Tibial nerve (tissue), 3 donors: ENCODE measurements around the gene MARVELD1.

Source experiments
- POLR2A ChIP-seq, 2 donors: fragments of 450-650 bp; IDR thresholded peaks; one replicate each; pipeline ENCODE4 v1.6.1; 2017; ENCODE audit warnings: antibody characterized with exemption in 2 of 2, mild to moderate bottlenecking in 2 of 2, moderate library complexity in 2 of 2
- TF ChIP-seq, protein P1 (sequence below), 5 experiments: fragments of 200-600 bp in 3 of 5; fragments of 450-650 bp in 2 of 5; sonication (generic) in 3 of 5; IDR thresholded peaks; one replicate each; pipeline ENCODE4 v1.5.1; 2016 to 2019; ENCODE audit warnings: antibody characterized with exemption in 5 of 5, mild to moderate bottlenecking in 3 of 5, moderate library complexity in 2 of 5

GRCh38 chr10:97705006-97705670 is 8.4 kb upstream of the MARVELD1 start:
- TF ChIP-seq, protein P1, sequence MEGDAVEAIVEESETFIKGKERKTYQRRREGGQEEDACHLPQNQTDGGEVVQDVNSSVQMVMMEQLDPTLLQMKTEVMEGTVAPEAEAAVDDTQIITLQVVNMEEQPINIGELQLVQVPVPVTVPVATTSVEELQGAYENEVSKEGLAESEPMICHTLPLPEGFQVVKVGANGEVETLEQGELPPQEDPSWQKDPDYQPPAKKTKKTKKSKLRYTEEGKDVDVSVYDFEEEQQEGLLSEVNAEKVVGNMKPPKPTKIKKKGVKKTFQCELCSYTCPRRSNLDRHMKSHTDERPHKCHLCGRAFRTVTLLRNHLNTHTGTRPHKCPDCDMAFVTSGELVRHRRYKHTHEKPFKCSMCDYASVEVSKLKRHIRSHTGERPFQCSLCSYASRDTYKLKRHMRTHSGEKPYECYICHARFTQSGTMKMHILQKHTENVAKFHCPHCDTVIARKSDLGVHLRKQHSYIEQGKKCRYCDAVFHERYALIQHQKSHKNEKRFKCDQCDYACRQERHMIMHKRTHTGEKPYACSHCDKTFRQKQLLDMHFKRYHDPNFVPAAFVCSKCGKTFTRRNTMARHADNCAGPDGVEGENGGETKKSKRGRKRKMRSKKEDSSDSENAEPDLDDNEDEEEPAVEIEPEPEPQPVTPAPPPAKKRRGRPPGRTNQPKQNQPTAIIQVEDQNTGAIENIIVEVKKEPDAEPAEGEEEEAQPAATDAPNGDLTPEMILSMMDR (IDR thresholded peaks at IDR 0.05): no peak
- TF ChIP-seq POLR2A (IDR thresholded peaks at IDR 0.05): no peak
